ENCODE results near the gene CLEC4M.

DNA sequence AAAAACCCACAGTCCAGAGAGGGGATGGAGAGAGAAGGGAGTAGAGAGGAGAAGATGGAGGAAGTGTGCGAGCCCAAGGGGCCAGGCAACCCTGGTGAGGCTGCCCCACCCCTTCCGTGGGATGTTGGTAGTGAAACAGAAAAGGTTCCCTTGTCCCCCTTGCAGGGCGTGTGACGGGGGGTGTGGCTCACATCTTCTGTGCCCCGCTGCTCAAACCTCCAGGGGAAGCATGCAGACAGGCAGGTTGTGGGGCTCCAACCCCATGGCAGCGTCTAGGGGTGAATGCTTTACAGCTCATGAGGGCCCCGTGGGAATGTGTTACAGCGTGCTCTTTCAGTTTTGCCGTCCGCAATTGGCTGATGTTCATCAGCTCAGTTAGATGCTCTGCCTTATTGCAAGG is 52.3 kb downstream of the CLEC4M start:
- TF ChIP-seq, protein P1, sequence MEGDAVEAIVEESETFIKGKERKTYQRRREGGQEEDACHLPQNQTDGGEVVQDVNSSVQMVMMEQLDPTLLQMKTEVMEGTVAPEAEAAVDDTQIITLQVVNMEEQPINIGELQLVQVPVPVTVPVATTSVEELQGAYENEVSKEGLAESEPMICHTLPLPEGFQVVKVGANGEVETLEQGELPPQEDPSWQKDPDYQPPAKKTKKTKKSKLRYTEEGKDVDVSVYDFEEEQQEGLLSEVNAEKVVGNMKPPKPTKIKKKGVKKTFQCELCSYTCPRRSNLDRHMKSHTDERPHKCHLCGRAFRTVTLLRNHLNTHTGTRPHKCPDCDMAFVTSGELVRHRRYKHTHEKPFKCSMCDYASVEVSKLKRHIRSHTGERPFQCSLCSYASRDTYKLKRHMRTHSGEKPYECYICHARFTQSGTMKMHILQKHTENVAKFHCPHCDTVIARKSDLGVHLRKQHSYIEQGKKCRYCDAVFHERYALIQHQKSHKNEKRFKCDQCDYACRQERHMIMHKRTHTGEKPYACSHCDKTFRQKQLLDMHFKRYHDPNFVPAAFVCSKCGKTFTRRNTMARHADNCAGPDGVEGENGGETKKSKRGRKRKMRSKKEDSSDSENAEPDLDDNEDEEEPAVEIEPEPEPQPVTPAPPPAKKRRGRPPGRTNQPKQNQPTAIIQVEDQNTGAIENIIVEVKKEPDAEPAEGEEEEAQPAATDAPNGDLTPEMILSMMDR (IDR thresholded peaks at IDR 0.05): no peak
- no peak for TF ChIP-seq POLR2A (IDR thresholded peaks at IDR 0.05)
